ENCODE data around the gene ICAM1. TPM values are rescaled to one million over a fixed set of nuclear protein-coding genes. Genes with fewer than 3 reads are reported as not detected.

ICAM1 gene
- total RNA-seq, 4 donors from 2014 or later = 8.1 to 37.6 (median 19.7) TPM

GRCh38 chr19:10255358-10255757 lies 15.6 kb upstream of the ICAM1 start:
- 94 to 100% methylated on average over 2 of the region's 2 CpGs for WGBS, 2 donors
- Histone ChIP-seq H3K36me3 (peaks cover 25 to 27% of the 10 kb centered on the region in 2 donors), H3K4me1 (peaks cover 15 to 22% of the 10 kb centered on the region in 2 donors), H3K9me3 (no peaks in the 10 kb centered on the region), H3K27me3 (no peaks in the 10 kb centered on the region), H3K27ac (no peak overlapping the region), H3K4me3 (replicated peaks in 1 of 3) (no peak overlapping the region)
- intact Hi-C loops (cut with DNase I) = loop anchor here (10.0 kb wide), 2 partner anchors 141 to 321 kb away; partner anchors contain the start of genes EIF3G, OLFM2 and P2RY11
- TF ChIP-seq POLR2A (IDR thresholded peaks at IDR 0.05) = no peak
- no peak for TF ChIP-seq CTCF (IDR thresholded peaks at IDR 0.05)
- no peak for DNase-seq

DNA sequence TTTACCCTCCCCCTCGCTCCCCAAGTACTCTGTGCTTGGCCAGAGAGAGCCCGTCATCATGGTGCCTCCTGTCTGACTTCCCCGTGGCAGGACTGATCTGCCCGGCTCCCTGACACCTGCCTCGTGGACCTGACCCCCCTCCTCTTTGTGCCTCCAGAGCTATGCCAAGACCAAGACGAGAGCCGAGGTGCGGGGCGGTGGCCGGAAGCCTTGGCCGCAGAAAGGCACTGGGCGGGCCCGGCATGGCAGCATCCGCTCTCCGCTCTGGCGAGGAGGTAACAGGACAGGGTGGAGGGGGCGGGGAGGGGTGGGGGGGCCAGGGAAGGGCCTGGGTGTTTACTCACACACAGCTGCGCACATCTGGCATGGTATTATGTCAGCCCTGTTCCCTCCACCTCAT lies 14.4 kb upstream of the ICAM1 start:
- Histone ChIP-seq H3K36me3 (peaks cover 25 to 27% of the 10 kb centered on the region in 2 donors), H3K4me1 (peaks cover 15 to 30% of the 10 kb centered on the region in 2 donors), H3K4me3 (replicated peaks in 1 of 3) (no peak overlapping the region), H3K9me3 (no peaks in the 10 kb centered on the region), H3K27me3 (no peaks in the 10 kb centered on the region), H3K27ac (no peak overlapping the region)
- WGBS, 2 donors = 85 to 95% methylated on average over 8 to 17 of the region's 18 CpGs
- DNase-seq = no peak
- intact Hi-C loops (cut with DNase I) = loop anchor here (10.0 kb wide), 2 partner anchors 142 to 322 kb away; partner anchors contain the start of genes EIF3G, OLFM2 and P2RY11
- TF ChIP-seq POLR2A (IDR thresholded peaks at IDR 0.05) = no peak
- TF ChIP-seq CTCF (IDR thresholded peaks at IDR 0.05) = no peak

GRCh38 chr19:10256970-10257615 lies 13.8 kb upstream of the ICAM1 start:
- Histone ChIP-seq H3K27me3 (no peaks in the 10 kb centered on the region), H3K36me3 (peaks cover 25 to 27% of the 10 kb centered on the region in 2 donors)

DNA sequence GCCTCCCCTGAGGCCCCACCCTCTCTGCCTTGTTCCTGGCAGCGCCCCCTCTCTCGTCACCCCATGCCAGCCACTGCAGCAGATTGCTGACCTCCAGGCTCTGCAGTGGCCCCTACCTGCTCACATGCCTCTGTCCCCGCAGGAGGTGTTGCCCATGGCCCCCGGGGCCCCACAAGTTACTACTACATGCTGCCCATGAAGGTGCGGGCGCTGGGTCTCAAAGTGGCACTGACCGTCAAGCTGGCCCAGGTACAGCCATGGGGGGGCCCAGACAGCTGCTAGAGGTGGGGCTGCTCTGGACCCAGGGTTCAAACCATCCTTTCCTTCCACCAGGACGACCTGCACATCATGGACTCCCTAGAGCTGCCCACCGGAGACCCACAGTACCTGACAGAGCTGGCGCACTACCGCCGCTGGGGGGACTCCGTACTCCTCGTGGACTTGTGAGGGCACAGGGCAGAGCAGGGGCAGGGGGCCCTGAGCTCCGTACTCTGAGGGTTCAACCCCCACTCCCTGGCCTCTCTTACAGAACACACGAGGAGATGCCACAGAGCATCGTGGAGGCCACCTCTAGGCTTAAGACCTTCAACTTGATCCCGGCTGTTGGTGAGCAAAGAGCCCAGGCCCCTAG lies 12.7 kb upstream of the ICAM1 start:
- intact Hi-C loops (cut with DNase I) = loop anchor here (10.0 kb wide), 2 partner anchors 143 to 323 kb away; partner anchors contain the start of genes EIF3G, OLFM2 and P2RY11

More at GRCh38 chr19:10256970-10257615, 13.8 kb upstream of the ICAM1 start:
- intact Hi-C loops (cut with DNase I) = loop anchor here (10.0 kb wide), 2 partner anchors 142 to 322 kb away; partner anchors contain the start of genes EIF3G, OLFM2 and P2RY11
- H3K27ac ChIP-seq = no peak overlapping the region
- no peak overlapping the region for H3K4me3 ChIP-seq (replicated peaks in 1 of 3)
- TF ChIP-seq POLR2A (IDR thresholded peaks at IDR 0.05) (no peak), CTCF (IDR thresholded peaks at IDR 0.05) (no peak)
- 87 to 92% methylated on average over 9 of the region's 9 CpGs for WGBS, 2 donors
- H3K9me3 ChIP-seq = no peaks in the 10 kb centered on the region
- peaks cover 15 to 30% of the 10 kb centered on the region in 2 donors for H3K4me1 ChIP-seq
- DNase-seq = no peak

More for the DNA sequence above, 12.7 kb upstream of the ICAM1 start:
- DNase-seq = no peak
- WGBS, 2 donors = 92 to 93% methylated on average over 8 to 13 of the region's 18 CpGs
- H3K4me3 ChIP-seq (replicated peaks in 1 of 3) = no peak overlapping the region
- H3K4me1 ChIP-seq = peaks cover 15 to 23% of the 10 kb centered on the region in 2 donors
- no peaks in the 10 kb centered on the region for H3K27me3 ChIP-seq
- H3K9me3 ChIP-seq = no peaks in the 10 kb centered on the region
- H3K27ac ChIP-seq = no peak overlapping the region
- TF ChIP-seq CTCF (IDR thresholded peaks at IDR 0.05) = no peak
- TF ChIP-seq POLR2A (IDR thresholded peaks at IDR 0.05) = no peak
- H3K36me3 ChIP-seq = peaks cover 25 to 27% of the 10 kb centered on the region in 2 donors

All from thyroid gland (tissue), 4 donors.